Progenitor cell of endocrine pancreas (in vitro differentiated cells): ENCODE measurements around the gene ROR1. TPM values are rescaled to one million over a fixed set of nuclear protein-coding genes. Genes with fewer than 3 reads are reported as not detected.

Experiments used
- DNase-seq: peaks from one replicate; pipeline ENCODE4 v3.0.0; 2021; ENCODE audit warnings: low spot score; ENCODE audit not compliant: unreplicated experiment
- H3K27ac Mint-ChIP-seq: 2 replicates; pipeline ENCODE4 v1.8.0; 2021; ENCODE audit warnings: mild to moderate bottlenecking, moderate library complexity, mixed read lengths
- H3K27me3 Mint-ChIP-seq: 2 replicates; pipeline ENCODE4 v1.8.0; 2021; ENCODE audit warnings: mixed read lengths
- H3K36me3 Mint-ChIP-seq: 2 replicates; pipeline ENCODE4 v1.8.0; 2022; ENCODE audit warnings: mixed read lengths; ENCODE audit not compliant: insufficient read depth
- H3K4me1 Mint-ChIP-seq: 2 replicates; pipeline ENCODE4 v1.8.0; 2021; ENCODE audit warnings: low read depth, mixed read lengths
- H3K4me3 Mint-ChIP-seq: 2 replicates; pipeline ENCODE4 v1.8.0; 2021; ENCODE audit warnings: low read depth, mild to moderate bottlenecking, moderate library complexity, mixed read lengths
- H3K9me3 Mint-ChIP-seq: 2 replicates; pipeline ENCODE4 v1.8.0; 2021; ENCODE audit warnings: low read depth, mixed read lengths
- total RNA-seq: library from RNA; stranded (reverse); gene quantifications from 2 replicates; pipeline ENCODE4 v1.2.1, GENCODE V29; 2021
- TF ChIP-seq, protein P1 (sequence below): fragments of 200-600 bp; sonication (generic); IDR thresholded peaks from one replicate; pipeline ENCODE4 v1.5.0; 2021; ENCODE audit warnings: antibody characterized with exemption, mild to moderate bottlenecking; ENCODE audit not compliant: unreplicated experiment

The ROR1 gene
- total RNA-seq, 1 donor from 2014 or later: 63.8 TPM

DNA sequence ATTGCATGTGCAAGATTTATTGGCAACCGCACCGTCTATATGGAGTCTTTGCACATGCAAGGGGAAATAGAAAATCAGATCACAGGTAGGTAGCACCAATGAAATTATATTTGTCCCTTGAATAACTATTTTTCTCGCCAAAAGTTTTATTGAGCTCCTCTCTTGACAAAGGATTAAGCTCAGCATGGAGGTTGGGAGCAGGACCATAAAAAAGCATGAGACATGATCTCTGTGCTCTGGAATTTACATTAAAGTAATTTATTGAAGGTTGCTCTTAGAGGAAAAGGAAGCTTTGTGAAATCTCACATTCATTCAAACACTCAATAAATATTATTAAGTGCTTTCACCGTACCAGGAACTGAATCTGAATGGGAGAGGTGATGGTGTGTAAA is 363.6 kb downstream of the ROR1 start:
- TF ChIP-seq, protein P1, sequence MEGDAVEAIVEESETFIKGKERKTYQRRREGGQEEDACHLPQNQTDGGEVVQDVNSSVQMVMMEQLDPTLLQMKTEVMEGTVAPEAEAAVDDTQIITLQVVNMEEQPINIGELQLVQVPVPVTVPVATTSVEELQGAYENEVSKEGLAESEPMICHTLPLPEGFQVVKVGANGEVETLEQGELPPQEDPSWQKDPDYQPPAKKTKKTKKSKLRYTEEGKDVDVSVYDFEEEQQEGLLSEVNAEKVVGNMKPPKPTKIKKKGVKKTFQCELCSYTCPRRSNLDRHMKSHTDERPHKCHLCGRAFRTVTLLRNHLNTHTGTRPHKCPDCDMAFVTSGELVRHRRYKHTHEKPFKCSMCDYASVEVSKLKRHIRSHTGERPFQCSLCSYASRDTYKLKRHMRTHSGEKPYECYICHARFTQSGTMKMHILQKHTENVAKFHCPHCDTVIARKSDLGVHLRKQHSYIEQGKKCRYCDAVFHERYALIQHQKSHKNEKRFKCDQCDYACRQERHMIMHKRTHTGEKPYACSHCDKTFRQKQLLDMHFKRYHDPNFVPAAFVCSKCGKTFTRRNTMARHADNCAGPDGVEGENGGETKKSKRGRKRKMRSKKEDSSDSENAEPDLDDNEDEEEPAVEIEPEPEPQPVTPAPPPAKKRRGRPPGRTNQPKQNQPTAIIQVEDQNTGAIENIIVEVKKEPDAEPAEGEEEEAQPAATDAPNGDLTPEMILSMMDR: no peak
- Mint-ChIP-seq H3K4me1 (peaks cover 10% of the 10 kb centered on the region), H3K27ac (no peak overlapping the region)

DNA sequence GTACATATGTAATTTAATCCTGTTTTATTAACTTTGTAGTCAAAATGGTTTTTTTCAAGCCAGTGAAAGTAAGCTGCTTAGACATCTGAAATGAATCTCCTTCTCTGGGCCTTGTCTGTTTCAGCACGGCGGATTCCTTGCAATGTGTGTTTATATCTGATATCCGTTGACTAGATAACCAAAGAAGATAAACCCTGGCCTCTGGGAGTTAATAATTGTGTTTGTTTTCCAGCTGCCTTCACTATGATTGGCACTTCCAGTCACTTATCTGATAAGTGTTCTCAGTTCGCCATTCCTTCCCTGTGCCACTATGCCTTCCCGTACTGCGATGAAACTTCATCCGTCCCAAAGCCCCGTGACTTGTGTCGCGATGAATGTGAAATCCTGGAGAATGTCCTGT is 366.1 kb downstream of the ROR1 start:
- no peaks in the 10 kb centered on the region for H3K27me3 Mint-ChIP-seq
- no peak for DNase-seq
- H3K4me1 Mint-ChIP-seq: peaks cover 9% of the 10 kb centered on the region
- TF ChIP-seq, protein P1: no peak
- no peaks in the 10 kb centered on the region for H3K9me3 Mint-ChIP-seq
- peak overlapping the region; percentile 11 for H3K27ac Mint-ChIP-seq
- H3K36me3 Mint-ChIP-seq: peaks cover 43% of the 10 kb centered on the region
- H3K4me3 Mint-ChIP-seq: no peak overlapping the region

More for the DNA sequence above, 363.6 kb downstream of the ROR1 start:
- Mint-ChIP-seq H3K4me3 (no peak overlapping the region), H3K27me3 (no peaks in the 10 kb centered on the region), H3K9me3 (no peaks in the 10 kb centered on the region), H3K36me3 (peaks cover 31% of the 10 kb centered on the region)
- DNase-seq: no peak

DNA sequence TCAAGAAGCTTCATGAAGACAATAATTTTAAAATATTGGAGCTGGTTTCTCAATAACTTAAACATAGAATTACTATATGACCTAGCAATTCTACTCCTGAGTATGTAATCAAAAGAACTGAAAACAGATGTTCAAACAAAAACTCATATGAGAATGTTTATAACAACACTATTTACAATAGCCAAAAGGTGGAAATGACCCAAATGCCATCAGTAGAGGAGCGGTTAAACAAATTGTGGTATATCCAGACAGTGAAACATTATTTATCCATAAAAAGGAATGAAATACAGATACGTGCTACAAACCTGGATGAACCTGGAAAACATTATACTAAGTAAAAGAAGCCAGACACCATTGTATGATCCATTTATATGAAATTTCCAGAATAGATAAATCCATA is 366.8 kb downstream of the ROR1 start:
- H3K4me1 Mint-ChIP-seq: peaks cover 9% of the 10 kb centered on the region
- no peaks in the 10 kb centered on the region for H3K9me3 Mint-ChIP-seq
- no peak overlapping the region for H3K27ac Mint-ChIP-seq
- H3K4me3 Mint-ChIP-seq: no peak overlapping the region
- H3K27me3 Mint-ChIP-seq: no peaks in the 10 kb centered on the region
- TF ChIP-seq, protein P1: no peak
- H3K36me3 Mint-ChIP-seq: peaks cover 46% of the 10 kb centered on the region
- DNase-seq: no peak

DNA sequence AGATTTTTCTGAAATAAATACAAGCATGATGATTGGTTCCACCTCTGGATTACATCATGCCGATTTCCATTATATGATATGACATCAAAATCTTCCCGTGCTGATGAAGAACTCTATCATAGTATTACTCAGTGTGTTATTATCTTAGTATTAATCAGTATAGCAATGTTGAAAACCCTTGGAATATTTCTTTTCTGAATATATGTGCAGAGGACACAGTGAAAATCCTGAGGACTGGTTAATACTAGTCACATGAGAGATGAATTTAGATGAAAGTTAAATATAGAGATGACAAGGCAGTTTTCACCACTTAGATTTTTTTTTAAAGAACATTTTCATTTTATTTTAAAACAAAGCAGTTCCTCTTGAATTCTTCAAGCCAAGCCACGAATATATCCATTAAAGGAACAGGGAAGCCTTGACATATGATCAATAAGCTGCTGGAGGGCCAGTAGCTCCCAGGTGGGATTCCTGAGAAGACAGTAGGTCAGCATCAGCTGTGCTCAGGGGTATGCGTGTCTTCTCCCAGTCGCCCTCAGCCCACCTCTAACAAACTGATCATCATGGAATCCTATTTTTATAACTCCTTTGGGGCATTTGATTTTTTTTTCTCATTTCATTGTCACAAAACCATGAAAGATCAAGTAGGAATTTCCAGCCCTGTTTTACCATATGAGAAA is 373.4 kb downstream of the ROR1 start:
- no peaks in the 10 kb centered on the region for H3K4me1 Mint-ChIP-seq
- TF ChIP-seq, protein P1: no peak
- DNase-seq: no peak
- no peak overlapping the region for H3K27ac Mint-ChIP-seq
- peaks cover 40% of the 10 kb centered on the region for H3K36me3 Mint-ChIP-seq
- H3K4me3 Mint-ChIP-seq: no peak overlapping the region
- H3K9me3 Mint-ChIP-seq: no peaks in the 10 kb centered on the region
- H3K27me3 Mint-ChIP-seq: no peaks in the 10 kb centered on the region

DNA sequence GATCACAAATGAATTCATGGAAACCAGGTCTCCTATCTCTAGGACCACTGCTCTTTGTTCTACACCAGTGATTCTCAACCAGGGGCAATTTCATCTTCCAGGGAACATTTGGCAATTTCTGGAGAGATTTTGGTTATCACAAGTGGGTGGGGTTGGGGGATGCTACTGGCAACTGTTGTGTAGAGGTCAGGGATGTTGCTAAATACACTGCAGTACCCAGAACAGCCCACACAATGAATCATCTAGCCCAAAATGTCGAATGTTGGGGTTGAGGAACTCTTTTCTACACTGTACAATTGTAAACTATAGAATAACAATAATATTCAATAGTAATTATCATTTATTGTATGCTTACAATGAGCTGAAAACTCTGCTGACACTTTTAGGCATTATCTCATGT is 373.9 kb downstream of the ROR1 start:
- Mint-ChIP-seq H3K4me3 (no peak overlapping the region), H3K27me3 (no peaks in the 10 kb centered on the region), H3K9me3 (no peaks in the 10 kb centered on the region), H3K36me3 (peaks cover 37% of the 10 kb centered on the region), H3K27ac (no peak overlapping the region), H3K4me1 (no peaks in the 10 kb centered on the region)
- TF ChIP-seq, protein P1: no peak
- no peak for DNase-seq
